ACHN (cell line): ENCODE results near the gene EIF4ENIF1.
A peak's percentile ranks its signal among the peaks of the same experiment; 100 is the strongest.
"Not testable (repeated sequence)": the region's sequence is repeated elsewhere in the genome, so short reads cannot be mapped to it uniquely, and the experiment has no call there.

Experiments used
- DNase-seq: peaks from one replicate; pipeline ENCODE4 v3.0.0-alpha.2; 2015
- in situ Hi-C: cut with HindIII; loops from 2 replicates; pipeline ENCODE4 v1.10.0; 2017; ENCODE audit warnings: low sequenced_read_pairs, low pct_ligation_motif_present, low pct_unique_long_range_greater_than_20kb

EIF4ENIF1 gene

GRCh38 chr22:31489632-31490495, at the start of gene EIF4ENIF1:
EIF4ENIF1 (minus strand) TSS chr22:31489842; CDS start chr22:31488718, 1,124 bp downstream.
- in situ Hi-C loops, result no loop called here
- peak; percentile 78 for DNase-seq

- in situ Hi-C loops, result no loop called here
- no peak for DNase-seq
Measured at GRCh38 chr22:31538815-31539214, 49.2 kb upstream of the EIF4ENIF1 start.

- in situ Hi-C loops, result no loop called here
- no peak for DNase-seq
Measured at GRCh38 chr22:31537019-31537535, 47.4 kb upstream of the EIF4ENIF1 start.

- DNase-seq, result no peak
Measured at GRCh38 chr22:31533374-31533773, 43.7 kb upstream of the EIF4ENIF1 start.

GRCh38 chr22:31532060-31532459, 42.4 kb upstream of the EIF4ENIF1 start:
- no peak for DNase-seq
- in situ Hi-C loops, result no loop called here

More at GRCh38 chr22:31533374-31533773, 43.7 kb upstream of the EIF4ENIF1 start:
- in situ Hi-C loops, result no loop called here

GRCh38 chr22:31530823-31531195, 41.2 kb upstream of the EIF4ENIF1 start:
- DNase-seq, result no peak
- in situ Hi-C loops, result no loop called here

- DNase-seq, result no peak
- in situ Hi-C loops, result no loop called here
Measured at GRCh38 chr22:31526270-31526669, 36.6 kb upstream of the EIF4ENIF1 start.

- in situ Hi-C loops, DNase-seq: not testable (repeated sequence)
Measured at GRCh38 chr22:31524132-31524531, 34.5 kb upstream of the EIF4ENIF1 start.

- DNase-seq, result no peak
- in situ Hi-C loops, result no loop called here
Measured at GRCh38 chr22:31520051-31520450, 30.4 kb upstream of the EIF4ENIF1 start.

GRCh38 chr22:31509061-31509762, 19.6 kb upstream of the EIF4ENIF1 start:
- in situ Hi-C loops, result no loop called here
- no peak for DNase-seq

GRCh38 chr22:31508536-31508935, 18.9 kb upstream of the EIF4ENIF1 start:
- in situ Hi-C loops, result no loop called here
- no peak for DNase-seq

- in situ Hi-C loops, result not testable (repeated sequence)
Measured at GRCh38 chr22:31507517-31507916, 17.9 kb upstream of the EIF4ENIF1 start.

GRCh38 chr22:31504282-31504681, 14.6 kb upstream of the EIF4ENIF1 start:
- DNase-seq, result no peak
- in situ Hi-C loops, result no loop called here

More at GRCh38 chr22:31507517-31507916, 17.9 kb upstream of the EIF4ENIF1 start:
- DNase-seq, result not testable (repeated sequence)

GRCh38 chr22:31503211-31503964, 13.7 kb upstream of the EIF4ENIF1 start:
- no peak for DNase-seq
- in situ Hi-C loops, result no loop called here

- in situ Hi-C loops, result no loop called here
- DNase-seq, result no peak
Measured at GRCh38 chr22:31501738-31502137, 12.1 kb upstream of the EIF4ENIF1 start.

GRCh38 chr22:31497148-31497938, 7.7 kb upstream of the EIF4ENIF1 start:
- in situ Hi-C loops, result no loop called here
- DNase-seq, result no peak

GRCh38 chr22:31496735-31497146, 7.1 kb upstream of the EIF4ENIF1 start:
- in situ Hi-C loops, result no loop called here
- peak; percentile 12 for DNase-seq
